SJSA1 (cell line): ENCODE results near the gene ABTB1. TPM values are rescaled to one million over a fixed set of nuclear protein-coding genes. Genes with fewer than 3 reads are reported as not detected.

ENCODE experiments used
- DNase-seq, 2 experiments: peaks; one replicate each; pipeline ENCODE4 v3.0.0-alpha.2; 2015 to 2020; ENCODE audit warnings: low spot score in 2 of 2, low read depth in 1 of 2
- H3K27ac ChIP-seq: fragments of 250-450 bp; sonication (Bioruptor Pico); 2 replicates; pipeline ENCODE4 v1.5.1; 2020; ENCODE audit warnings: mild to moderate bottlenecking, moderate library complexity
- H3K27me3 ChIP-seq: fragments of 250-450 bp; sonication (Bioruptor Pico); replicated peaks from 2 replicates; pipeline ENCODE4 v1.5.1; 2020; ENCODE audit warnings: mild to moderate bottlenecking, moderate library complexity
- H3K36me3 ChIP-seq: fragments of 250-450 bp; sonication (Bioruptor Pico); 2 replicates; pipeline ENCODE4 v1.5.1; 2020; ENCODE audit warnings: mild to moderate bottlenecking
- H3K4me1 ChIP-seq: fragments of 250-450 bp; sonication (Bioruptor Pico); replicated peaks from 2 replicates; pipeline ENCODE4 v1.6.1; 2021; ENCODE audit warnings: mild to moderate bottlenecking
- H3K4me3 ChIP-seq: fragments of 250-450 bp; sonication (Bioruptor Pico); 2 replicates; pipeline ENCODE4 v1.5.1; 2020; ENCODE audit warnings: mild to moderate bottlenecking
- H3K9me3 ChIP-seq: fragments of 250-450 bp; sonication (Bioruptor Pico); replicated peaks from 2 replicates; pipeline ENCODE4 v1.5.1; 2020; ENCODE audit warnings: mild to moderate bottlenecking
- total RNA-seq: library from RNA; depleted of rRNA; stranded (reverse); fragments of >200 nt; shearing (Covaris generic); gene quantifications from 2 replicates; pipeline ENCODE4 v1.2.3, GENCODE V29; 2014; rRNA removed

ABTB1 gene
- total RNA-seq, result 1.3 and 1.4 TPM in 2 replicates

- H3K36me3 ChIP-seq, result peaks cover 10% of the 10 kb centered on the region
- H3K27ac ChIP-seq, result peak within 1 kb of the TSS; percentile 98
- H3K4me1 ChIP-seq, result peaks cover 21% of the 10 kb centered on the region
- H3K4me3 ChIP-seq, result peak within 1 kb of the TSS; percentile 83
- no peaks in the 10 kb centered on the region for H3K27me3 ChIP-seq
- H3K9me3 ChIP-seq, result no peaks in the 10 kb centered on the region
- peak; percentile 56 to 80 for DNase-seq
These were observed at the start of gene ABTB1 for GRCh38 chr3:127672429-127673190. Gene ABTB1 (plus strand): TSS chr3:127672952. CDS start chr3:127673026, 74 bp downstream.

GRCh38 chr3:127624063-127624462 lies 48.7 kb upstream of the ABTB1 start:
- Histone ChIP-seq H3K27me3 (peaks cover 15% of the 10 kb centered on the region), H3K9me3 (peaks cover 4% of the 10 kb centered on the region), H3K4me3 (no peak overlapping the region), H3K36me3 (peaks cover 28% of the 10 kb centered on the region), H3K27ac (no peak overlapping the region), H3K4me1 (peaks cover 4% of the 10 kb centered on the region)
- DNase-seq, result no peak

- Histone ChIP-seq H3K4me3 (no peak overlapping the region), H3K4me1 (peaks cover 14% of the 10 kb centered on the region), H3K27me3 (peaks cover 29% of the 10 kb centered on the region), H3K36me3 (peaks cover 13% of the 10 kb centered on the region), H3K9me3 (peaks cover 4% of the 10 kb centered on the region), H3K27ac (no peak overlapping the region)
- no peak for DNase-seq
These were observed 46.9 kb upstream of the ABTB1 start for GRCh38 chr3:127625821-127626220.

GRCh38 chr3:127628426-127628787 lies 44.3 kb upstream of the ABTB1 start:
- Histone ChIP-seq H3K4me1 (peaks cover 14% of the 10 kb centered on the region), H3K27me3 (peaks cover 37% of the 10 kb centered on the region), H3K9me3 (peaks cover 4% of the 10 kb centered on the region), H3K4me3 (no peak overlapping the region), H3K27ac (no peak overlapping the region), H3K36me3 (no peaks in the 10 kb centered on the region)
- DNase-seq, result no peak

GRCh38 chr3:127628788-127629466 lies 43.8 kb upstream of the ABTB1 start, which contains the start of gene PODXL2:
Gene PODXL2 (plus strand): TSS chr3:127629185. CDS start chr3:127629220, 35 bp downstream.
- H3K27me3 ChIP-seq, result peaks cover 37% of the 10 kb centered on the region
- no peaks in the 10 kb centered on the region for H3K36me3 ChIP-seq
- H3K4me1 ChIP-seq, result peaks cover 14% of the 10 kb centered on the region
- H3K27ac ChIP-seq, result no peak within 1 kb of the TSS
- peaks cover 4% of the 10 kb centered on the region for H3K9me3 ChIP-seq
- DNase-seq, result no peak
- H3K4me3 ChIP-seq, result peak within 1 kb of the TSS; percentile 33

GRCh38 chr3:127629467-127630403 lies 43.0 kb upstream of the ABTB1 start:
- peaks cover 14% of the 10 kb centered on the region for H3K4me1 ChIP-seq
- H3K27me3 ChIP-seq, result peaks cover 37% of the 10 kb centered on the region
- no peak overlapping the region for H3K27ac ChIP-seq
- H3K36me3 ChIP-seq, result no peaks in the 10 kb centered on the region
- H3K9me3 ChIP-seq, result peaks cover 4% of the 10 kb centered on the region
- no peak for DNase-seq
- peak overlapping the region; percentile 33 for H3K4me3 ChIP-seq

- no peak for DNase-seq
- peaks cover 14% of the 10 kb centered on the region for H3K4me1 ChIP-seq
- H3K27ac ChIP-seq, result no peak overlapping the region
- H3K9me3 ChIP-seq, result peaks cover 4% of the 10 kb centered on the region
- H3K27me3 ChIP-seq, result peaks cover 37% of the 10 kb centered on the region
- H3K4me3 ChIP-seq, result no peak overlapping the region
- H3K36me3 ChIP-seq, result no peaks in the 10 kb centered on the region
These were observed 41.7 kb upstream of the ABTB1 start for GRCh38 chr3:127630811-127631714.

GRCh38 chr3:127632035-127632820 lies 40.5 kb upstream of the ABTB1 start:
- H3K27ac ChIP-seq, result no peak overlapping the region
- no peak overlapping the region for H3K4me3 ChIP-seq
- peaks cover 4% of the 10 kb centered on the region for H3K9me3 ChIP-seq
- H3K36me3 ChIP-seq, result no peaks in the 10 kb centered on the region
- no peak for DNase-seq
- H3K27me3 ChIP-seq, result peaks cover 34% of the 10 kb centered on the region
- H3K4me1 ChIP-seq, result peaks cover 14% of the 10 kb centered on the region

GRCh38 chr3:127634653-127635052 lies 38.1 kb upstream of the ABTB1 start:
- H3K4me1 ChIP-seq, result peaks cover 5% of the 10 kb centered on the region
- no peaks in the 10 kb centered on the region for H3K36me3 ChIP-seq
- peaks cover 17% of the 10 kb centered on the region for H3K27me3 ChIP-seq
- DNase-seq, result no peak
- no peak overlapping the region for H3K27ac ChIP-seq
- H3K4me3 ChIP-seq, result no peak overlapping the region
- no peaks in the 10 kb centered on the region for H3K9me3 ChIP-seq

GRCh38 chr3:127637546-127637945 lies 35.2 kb upstream of the ABTB1 start:
- Histone ChIP-seq H3K4me3 (no peak overlapping the region), H3K27ac (no peak overlapping the region)

GRCh38 chr3:127637971-127638370 lies 34.8 kb upstream of the ABTB1 start:
- DNase-seq, result no peak
- H3K4me1 ChIP-seq, result no peaks in the 10 kb centered on the region
- no peak overlapping the region for H3K4me3 ChIP-seq
- no peak overlapping the region for H3K27ac ChIP-seq
- H3K36me3 ChIP-seq, result no peaks in the 10 kb centered on the region
- no peaks in the 10 kb centered on the region; the same call in 1 of the 2 replicates for H3K27me3 ChIP-seq
- no peaks in the 10 kb centered on the region for H3K9me3 ChIP-seq

More at GRCh38 chr3:127637546-127637945, 35.2 kb upstream of the ABTB1 start:
- DNase-seq, result no peak
- no peaks in the 10 kb centered on the region for H3K36me3 ChIP-seq
- no peaks in the 10 kb centered on the region for H3K4me1 ChIP-seq
- H3K9me3 ChIP-seq, result no peaks in the 10 kb centered on the region
- no peaks in the 10 kb centered on the region; the same call in 1 of the 2 replicates for H3K27me3 ChIP-seq
